ENCODE results near the gene NRL.

NRL gene

GRCh38 chr14:24065408-24065807 is 49.3 kb downstream of the NRL start:
- DNase-seq (ENCODE audit: low spot score) = no peak

GRCh38 chr14:24064856-24065255 is 49.9 kb downstream of the NRL start:
- no peak for DNase-seq (ENCODE audit: low spot score)

- DNase-seq (ENCODE audit: low spot score) = no peak
These were observed 50.5 kb downstream of the NRL start for GRCh38 chr14:24064091-24064795.

- DNase-seq (ENCODE audit: low spot score) = no peak
These were observed 51.4 kb downstream of the NRL start for GRCh38 chr14:24063263-24063836.

- DNase-seq (ENCODE audit: low spot score) = no peak
These were observed 52.4 kb downstream of the NRL start for GRCh38 chr14:24062216-24062980.

GRCh38 chr14:24060984-24061913 is 53.5 kb downstream of the NRL start:
- DNase-seq (ENCODE audit: low spot score) = no peak

GRCh38 chr14:24060443-24060842 is 54.3 kb downstream of the NRL start:
- DNase-seq (ENCODE audit: low spot score) = no peak

- no peak for DNase-seq (ENCODE audit: low spot score)
These were observed 54.8 kb downstream of the NRL start for GRCh38 chr14:24059841-24060388.

GRCh38 chr14:24058951-24059475 is 55.7 kb downstream of the NRL start:
- no peak for DNase-seq (ENCODE audit: low spot score)

GRCh38 chr14:24058260-24058950 is 56.3 kb downstream of the NRL start:
- peak; percentile 86 for DNase-seq (ENCODE audit: low spot score)

GRCh38 chr14:24057867-24058259 is 56.9 kb downstream of the NRL start:
- no peak for DNase-seq (ENCODE audit: low spot score)

GRCh38 chr14:24057271-24057670 is 57.5 kb downstream of the NRL start:
- DNase-seq (ENCODE audit: low spot score) = no peak

GRCh38 chr14:24056800-24057184 is 58.0 kb downstream of the NRL start:
- no peak for DNase-seq (ENCODE audit: low spot score)

GRCh38 chr14:24055971-24056799 is 58.6 kb downstream of the NRL start:
- DNase-seq (ENCODE audit: low spot score) = no peak

- DNase-seq (ENCODE audit: low spot score) = no peak
These were observed 60.1 kb downstream of the NRL start for GRCh38 chr14:24054646-24055045.

- no peak for DNase-seq (ENCODE audit: low spot score)
These were observed 60.5 kb downstream of the NRL start for GRCh38 chr14:24054324-24054641.

- DNase-seq (ENCODE audit: low spot score) = no peak
These were observed 61.0 kb downstream of the NRL start for GRCh38 chr14:24053548-24054323.

- no peak for DNase-seq (ENCODE audit: low spot score)
These were observed 61.8 kb downstream of the NRL start for GRCh38 chr14:24052656-24053547.

Measured in GM03348 (cell line).